Activated B cell treated with CpG ODN at 0.5 μM for 24 hours (primary cell): Measurements from ENCODE around the gene NELL2. TPM values are rescaled to one million over a fixed set of nuclear protein-coding genes. Genes with fewer than 3 reads are reported as not detected.

Source experiments
- ATAC-seq: fragments of 200-7000 bp; cut with Tn5 transposase; one replicate; pipeline ENCODE4 v1.10.0; 2021; ENCODE audit warnings: low read depth, mild to moderate bottlenecking, moderate library complexity
- CTCF ChIA-PET: fragments of 350-600 bp; sonication (Branson Sonifier 250); formaldehyde crosslinking; loops from one replicate; lab custom pipeline; 2021; ENCODE audit warnings: antibody characterized with exemption; lab: Charles Lee
- POLR2A ChIA-PET: fragments of 350-600 bp; sonication (Branson Sonifier 250); formaldehyde crosslinking; loops from one replicate; lab custom pipeline; 2021; ENCODE audit warnings: antibody characterized with exemption; lab: Charles Lee
- DNase-seq: peaks from one replicate; pipeline ENCODE4 v3.0.0; 2022
- H3K27ac Mint-ChIP-seq: one replicate; pipeline ENCODE4 v1.8.0; 2020; ENCODE audit warnings: mixed read lengths
- H3K27me3 Mint-ChIP-seq: one replicate; pipeline ENCODE4 v1.8.0; 2021; ENCODE audit warnings: mixed read lengths
- H3K36me3 Mint-ChIP-seq: one replicate; pipeline ENCODE4 v1.8.0; 2021; ENCODE audit warnings: low read depth, mixed read lengths
- H3K4me1 Mint-ChIP-seq: one replicate; pipeline ENCODE4 v1.8.0; 2021; ENCODE audit warnings: mixed read lengths
- H3K4me3 Mint-ChIP-seq: one replicate; pipeline ENCODE4 v1.8.0; 2020; ENCODE audit warnings: mild to moderate bottlenecking, mixed read lengths
- H3K9me3 Mint-ChIP-seq: one replicate; pipeline ENCODE4 v1.8.0; 2020; ENCODE audit warnings: mixed read lengths
- intact Hi-C: fragments of 100-400 bp; cut with micrococcal nuclease; formaldehyde crosslinking; loops from one replicate; pipeline ENCODE4 v1.15.1; 2024
- total RNA-seq: library from RNA; stranded (reverse); gene quantifications from 2 replicates; pipeline ENCODE4 v1.2.3, GENCODE V29; 2022
- TF ChIP-seq, protein P1 (sequence below): fragments of 200-600 bp; IDR thresholded peaks from one replicate; pipeline ENCODE4 v1.8.0; 2022; ENCODE audit warnings: antibody characterized with exemption, mild to moderate bottlenecking

Gene NELL2
- total RNA-seq, 1 donor from 2014 or later, result not detected

DNA sequence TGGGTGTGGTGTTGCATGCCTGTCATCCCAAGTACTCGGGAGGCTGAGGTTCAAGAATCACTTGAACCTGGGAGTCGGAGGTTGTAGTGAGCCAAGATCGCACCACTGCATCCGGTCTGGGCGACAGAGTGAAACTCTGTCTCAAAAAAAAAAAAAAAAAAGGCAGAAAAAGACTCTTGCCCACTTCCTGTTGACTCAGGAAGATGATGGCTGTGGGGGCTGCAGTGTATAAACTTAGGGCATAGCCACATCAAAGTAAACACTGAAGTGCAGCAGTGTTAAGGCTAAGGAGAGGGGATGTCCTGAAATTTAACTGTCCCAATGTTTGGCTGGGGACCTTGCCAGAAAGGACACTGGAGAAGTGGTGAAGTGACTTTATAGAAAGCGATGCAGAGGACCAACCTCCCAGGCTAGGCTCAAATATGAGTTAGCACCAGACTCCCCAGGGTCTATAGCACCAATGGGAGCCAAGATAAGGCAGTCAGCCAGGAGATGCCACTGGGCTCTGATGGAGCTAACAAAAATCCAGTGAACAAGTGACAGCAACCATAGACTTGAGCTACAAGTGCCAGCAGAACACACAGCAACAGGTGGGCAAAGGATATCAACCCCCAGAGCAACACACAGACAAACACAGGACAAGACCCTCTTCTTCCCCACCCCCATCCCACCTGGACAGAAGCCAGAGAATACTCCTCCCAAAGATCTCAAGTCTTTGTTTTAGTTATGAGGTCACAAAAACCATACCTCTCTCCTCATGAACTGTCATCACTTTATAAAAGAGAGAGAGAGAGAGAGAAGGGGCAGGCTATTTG, 28.0 kb downstream of the NELL2 start:
- H3K4me3 Mint-ChIP-seq, result peak overlapping the region; percentile 61
- ChIA-PET CTCF (no interaction called here), POLR2A (interaction anchor here (0.5 to 0.7 kb wide), 3 partner anchors 14 to 28 kb away, joined by 3 to 6 read pairs (median 3); partner anchors contain the start of gene NELL2)
- H3K4me1 Mint-ChIP-seq, result peaks cover 22% of the 10 kb centered on the region
- H3K9me3 Mint-ChIP-seq, result no peaks in the 10 kb centered on the region
- no peak for DNase-seq
- intact Hi-C loops, result loop anchor here (2.0 kb wide), 1 partner anchor 27 kb away; no protein-coding TSS in a partner anchor
- TF ChIP-seq, protein P1, sequence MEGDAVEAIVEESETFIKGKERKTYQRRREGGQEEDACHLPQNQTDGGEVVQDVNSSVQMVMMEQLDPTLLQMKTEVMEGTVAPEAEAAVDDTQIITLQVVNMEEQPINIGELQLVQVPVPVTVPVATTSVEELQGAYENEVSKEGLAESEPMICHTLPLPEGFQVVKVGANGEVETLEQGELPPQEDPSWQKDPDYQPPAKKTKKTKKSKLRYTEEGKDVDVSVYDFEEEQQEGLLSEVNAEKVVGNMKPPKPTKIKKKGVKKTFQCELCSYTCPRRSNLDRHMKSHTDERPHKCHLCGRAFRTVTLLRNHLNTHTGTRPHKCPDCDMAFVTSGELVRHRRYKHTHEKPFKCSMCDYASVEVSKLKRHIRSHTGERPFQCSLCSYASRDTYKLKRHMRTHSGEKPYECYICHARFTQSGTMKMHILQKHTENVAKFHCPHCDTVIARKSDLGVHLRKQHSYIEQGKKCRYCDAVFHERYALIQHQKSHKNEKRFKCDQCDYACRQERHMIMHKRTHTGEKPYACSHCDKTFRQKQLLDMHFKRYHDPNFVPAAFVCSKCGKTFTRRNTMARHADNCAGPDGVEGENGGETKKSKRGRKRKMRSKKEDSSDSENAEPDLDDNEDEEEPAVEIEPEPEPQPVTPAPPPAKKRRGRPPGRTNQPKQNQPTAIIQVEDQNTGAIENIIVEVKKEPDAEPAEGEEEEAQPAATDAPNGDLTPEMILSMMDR, result no peak
- H3K27me3 Mint-ChIP-seq, result no peaks in the 10 kb centered on the region
- peak overlapping the region; percentile 84 for H3K27ac Mint-ChIP-seq
- peak; percentile 78 for ATAC-seq
- H3K36me3 Mint-ChIP-seq, result no peaks in the 10 kb centered on the region

DNA sequence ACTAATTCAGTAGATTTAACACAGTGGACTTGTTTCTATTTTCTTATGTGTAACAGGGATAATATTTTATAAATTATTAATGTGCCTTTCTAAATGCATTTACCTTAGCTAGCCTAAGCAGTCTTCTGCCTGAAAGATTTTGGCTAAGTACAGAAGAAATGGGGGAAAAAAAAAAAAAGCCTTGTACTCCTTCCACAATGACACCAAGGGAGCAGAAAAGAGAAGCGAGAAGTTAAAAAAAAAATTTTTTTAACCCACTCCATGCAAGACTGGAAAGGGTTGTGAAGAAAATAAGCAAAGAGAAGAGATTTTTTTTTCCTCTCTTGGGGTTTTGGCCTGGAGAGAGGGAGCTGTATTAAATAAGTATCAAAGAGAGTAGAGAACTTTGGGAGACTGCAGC, 28.7 kb downstream of the NELL2 start:
- H3K36me3 Mint-ChIP-seq, result no peaks in the 10 kb centered on the region
- intact Hi-C loops, result no loop called here

DNA sequence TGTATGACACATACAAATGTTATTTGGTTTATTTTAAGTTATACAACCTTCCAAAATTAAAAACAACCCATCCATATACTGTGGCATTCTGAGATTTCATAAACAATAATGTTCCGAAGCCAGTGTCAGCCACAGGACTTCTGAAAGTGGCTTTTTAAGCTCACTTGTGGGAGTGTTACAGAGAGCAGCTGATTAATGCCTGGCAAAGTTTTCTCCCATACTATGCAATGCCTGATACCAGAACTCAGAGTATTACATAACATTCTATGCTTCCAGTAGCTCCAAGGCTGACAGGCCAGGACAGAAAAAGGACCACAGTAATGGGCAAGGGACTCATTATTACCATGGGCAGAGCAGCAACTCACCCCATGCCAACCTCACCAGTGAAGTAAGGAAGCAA, 29.3 kb downstream of the NELL2 start:
- DNase-seq, result no peak
- Mint-ChIP-seq H3K27ac (no peak overlapping the region), H3K9me3 (no peaks in the 10 kb centered on the region), H3K27me3 (no peaks in the 10 kb centered on the region), H3K4me1 (peaks cover 22% of the 10 kb centered on the region), H3K36me3 (no peaks in the 10 kb centered on the region), H3K4me3 (no peak overlapping the region)
- ChIA-PET CTCF (no interaction called here), POLR2A (interaction anchor here (0.7 kb wide), 1 partner anchor 31 kb away, joined by 3 read pairs; no protein-coding TSS in a partner anchor)
- ATAC-seq, result no peak
- intact Hi-C loops, result no loop called here
- TF ChIP-seq, protein P1, result no peak

More for the DNA sequence above, 28.7 kb downstream of the NELL2 start:
- TF ChIP-seq, protein P1, result no peak
- Mint-ChIP-seq H3K27ac (peak overlapping the region; percentile 84), H3K4me1 (peaks cover 22% of the 10 kb centered on the region), H3K4me3 (peak overlapping the region; percentile 61), H3K27me3 (no peaks in the 10 kb centered on the region), H3K9me3 (no peaks in the 10 kb centered on the region)
- ChIA-PET CTCF (no interaction called here), POLR2A (interaction anchor here (0.7 kb wide), 2 partner anchors 14 to 30 kb away, joined by 3 to 6 read pairs; no protein-coding TSS in a partner anchor)
- ATAC-seq, result peak; percentile 51
- no peak for DNase-seq

DNA sequence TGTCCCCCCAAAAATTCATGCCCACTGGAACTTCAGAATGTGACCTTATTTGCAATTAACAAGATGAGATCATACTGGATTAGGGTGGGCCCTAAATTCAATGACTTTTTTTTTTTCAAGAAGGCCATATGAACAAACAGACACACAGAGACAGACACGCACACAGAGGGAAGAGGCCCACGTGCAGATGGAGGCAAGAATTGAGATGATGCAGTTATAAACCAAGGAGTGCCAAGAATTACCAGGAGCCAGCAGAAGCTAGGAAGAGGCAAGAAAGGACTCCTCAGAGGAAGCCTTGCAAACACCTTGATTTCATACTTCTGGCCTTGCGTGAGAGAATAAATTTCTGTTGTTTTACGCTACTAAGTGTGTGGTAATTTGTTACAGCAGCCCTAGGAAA, 33.4 kb downstream of the NELL2 start:
- H3K4me3 Mint-ChIP-seq, result no peak overlapping the region
- H3K27me3 Mint-ChIP-seq, result no peaks in the 10 kb centered on the region
- CTCF ChIA-PET, result interaction anchor here (0.7 kb wide), 1 partner anchor 67 kb away, joined by 3 read pairs; no protein-coding TSS in a partner anchor
- intact Hi-C loops, result no loop called here
- H3K9me3 Mint-ChIP-seq, result no peaks in the 10 kb centered on the region
- H3K36me3 Mint-ChIP-seq, result no peaks in the 10 kb centered on the region
- peaks cover 8% of the 10 kb centered on the region for H3K4me1 Mint-ChIP-seq
- H3K27ac Mint-ChIP-seq, result no peak overlapping the region
- ATAC-seq (no peak), DNase-seq (no peak)
- TF ChIP-seq, protein P1, result no peak
- POLR2A ChIA-PET, result no interaction called here

DNA sequence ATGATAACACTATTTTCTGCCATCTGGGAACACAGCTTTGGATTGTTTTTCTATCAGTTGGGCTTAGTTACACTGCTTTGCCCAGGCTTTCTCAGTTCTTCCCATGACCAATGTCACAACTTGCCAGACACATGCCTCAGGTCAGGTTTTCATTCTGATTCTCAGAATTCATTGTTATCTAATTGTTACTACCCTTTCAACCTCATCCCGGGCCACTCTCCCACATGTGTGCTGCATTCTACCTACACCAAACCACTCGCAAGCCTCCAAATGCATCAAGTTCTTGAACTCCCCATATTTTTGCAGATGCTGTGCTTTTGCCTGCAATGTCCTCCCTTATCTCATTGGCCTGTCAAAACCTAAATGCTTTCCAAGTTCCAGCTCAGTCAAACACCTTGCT, 36.3 kb downstream of the NELL2 start:
- Mint-ChIP-seq H3K4me1 (no peaks in the 10 kb centered on the region), H3K4me3 (no peak overlapping the region), H3K36me3 (no peaks in the 10 kb centered on the region), H3K9me3 (no peaks in the 10 kb centered on the region), H3K27ac (no peak overlapping the region), H3K27me3 (no peaks in the 10 kb centered on the region)
- no peak for DNase-seq
- ATAC-seq, result no peak
- POLR2A ChIA-PET, result no interaction called here
- TF ChIP-seq, protein P1, result no peak
- CTCF ChIA-PET, result no interaction called here
- intact Hi-C loops, result no loop called here
